ENCODE measurements around the gene ZNF831.

ZNF831 gene

DNA sequence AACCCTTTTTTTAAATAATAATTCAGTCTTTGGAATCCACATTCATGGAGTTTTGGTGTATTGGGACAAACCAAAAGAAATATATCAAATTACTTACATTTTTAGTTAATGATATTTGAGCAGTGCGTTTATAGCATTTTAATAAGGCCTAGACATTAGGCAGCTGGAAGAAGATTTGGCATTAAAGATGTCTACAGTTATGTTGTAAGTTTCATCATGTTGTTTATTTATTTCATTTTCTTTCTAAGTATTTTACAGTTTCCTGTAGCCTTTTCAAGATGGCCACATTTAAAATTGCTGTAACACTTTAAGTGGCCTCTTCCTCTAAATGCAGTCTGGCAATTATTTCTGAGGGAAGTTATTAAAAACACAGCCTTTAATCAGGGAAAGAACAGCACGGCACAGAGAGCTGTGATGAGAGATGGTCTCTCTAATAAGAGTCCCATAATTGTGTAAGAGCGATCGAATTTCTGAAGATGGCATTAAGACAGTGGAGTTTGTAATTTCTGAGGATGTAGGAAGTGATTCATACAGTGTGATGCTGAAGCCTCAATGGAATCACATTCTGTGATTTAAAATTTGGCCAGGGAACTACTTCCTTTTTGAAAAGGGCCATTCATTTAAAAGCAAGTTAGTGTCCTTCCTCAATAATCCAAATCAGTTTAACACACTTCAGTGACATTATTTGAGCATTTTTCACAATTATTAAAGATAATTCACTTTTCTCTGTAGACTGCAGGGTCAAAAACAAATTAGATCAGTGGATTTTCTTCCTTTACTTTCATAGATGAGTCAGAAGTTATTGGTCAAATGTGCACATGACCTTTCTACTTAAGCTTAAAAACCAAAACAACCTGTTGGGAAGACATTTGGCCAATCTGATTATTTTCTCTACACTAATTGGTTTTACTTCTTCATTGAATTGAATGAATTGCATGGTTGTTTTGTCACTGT lies 84.4 kb downstream of the ZNF831 start:
- peak; percentile 7 for DNase-seq (ENCODE audit: low read depth)

DNA sequence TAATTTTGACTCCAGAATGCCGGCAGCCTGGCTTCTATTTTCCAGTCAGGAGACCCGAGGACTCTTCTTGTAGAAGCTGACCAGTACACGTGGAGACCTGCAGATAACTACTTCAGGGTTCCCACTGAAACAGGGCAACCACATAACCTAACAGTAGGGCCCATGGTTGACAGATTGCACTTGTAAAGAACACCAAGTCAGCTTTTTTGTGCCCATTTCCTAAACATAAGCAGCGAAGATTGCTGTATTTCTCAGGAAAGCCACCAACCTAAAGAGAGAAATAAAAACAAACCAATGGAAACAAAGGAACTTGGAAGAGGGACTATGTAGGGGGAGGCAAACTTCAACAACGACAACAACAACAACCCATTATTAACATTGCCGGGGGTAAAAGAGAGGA lies 86.7 kb downstream of the ZNF831 start:
- no peak for DNase-seq (ENCODE audit: low read depth)

DNA sequence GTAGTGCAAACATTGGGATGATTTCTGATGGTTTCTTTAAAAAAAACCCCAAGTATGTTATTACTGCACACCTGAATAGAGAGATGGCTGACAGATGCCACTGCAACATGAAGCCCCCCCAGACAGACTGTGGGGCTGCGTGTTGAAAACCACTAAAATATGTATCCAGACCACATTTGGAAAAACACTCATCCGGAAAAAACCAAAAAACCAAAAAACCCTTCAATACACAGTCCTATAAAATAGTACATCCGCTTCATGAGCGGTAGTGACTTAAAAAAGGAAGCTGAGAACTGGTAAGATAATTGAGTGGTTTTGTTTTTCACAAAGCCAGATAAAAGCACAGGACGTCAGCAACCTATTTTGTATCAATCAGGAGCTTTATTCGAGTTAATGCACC lies 89.7 kb downstream of the ZNF831 start:
- DNase-seq (ENCODE audit: low read depth): no peak

DNA sequence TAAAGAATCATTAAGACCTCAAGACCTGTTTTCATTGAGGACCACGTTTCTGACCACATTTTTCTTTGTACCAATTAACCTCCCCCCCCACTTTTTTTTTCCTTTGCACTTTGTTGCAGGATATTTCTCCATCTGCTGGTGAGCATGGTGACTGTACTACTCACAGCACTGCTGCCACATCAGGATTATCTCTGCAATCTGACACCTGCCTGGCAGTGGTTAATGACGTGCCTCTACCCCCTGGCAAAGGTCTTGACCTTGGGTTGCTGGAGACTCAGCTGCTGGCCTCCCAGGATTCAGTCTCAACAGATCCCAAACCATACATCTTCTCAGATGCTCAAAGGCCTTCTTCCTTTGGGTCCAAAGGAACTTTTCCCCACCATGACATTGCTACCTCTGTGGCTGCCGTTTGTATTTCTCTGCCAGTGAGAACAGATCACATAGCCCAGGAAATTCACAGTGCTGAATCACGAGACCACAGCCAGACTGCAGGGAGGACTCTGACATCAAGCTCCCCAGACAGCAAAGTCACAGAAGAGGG lies 90.2 kb downstream of the ZNF831 start:
- DNase-seq (ENCODE audit: low read depth): no peak

DNA sequence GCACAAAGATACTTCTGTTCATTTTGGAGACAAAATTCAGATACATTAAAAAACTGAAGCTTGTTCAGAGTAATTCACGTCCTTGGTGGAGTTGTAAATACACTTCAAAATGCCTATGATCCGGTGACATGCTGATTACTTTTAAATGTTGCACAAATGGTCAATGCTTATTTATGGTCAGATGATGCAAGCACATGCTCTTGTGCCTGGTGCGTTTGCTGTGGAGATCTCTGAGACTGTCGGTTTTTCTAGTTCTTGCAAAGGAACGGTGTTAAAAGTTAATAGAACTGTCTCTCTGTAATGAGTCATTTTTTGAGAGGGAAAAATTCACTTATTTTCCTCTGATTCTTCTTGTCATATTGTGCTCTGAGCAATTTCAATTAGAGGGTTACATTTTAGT lies 91.6 kb downstream of the ZNF831 start:
- DNase-seq (ENCODE audit: low read depth): no peak

DNA sequence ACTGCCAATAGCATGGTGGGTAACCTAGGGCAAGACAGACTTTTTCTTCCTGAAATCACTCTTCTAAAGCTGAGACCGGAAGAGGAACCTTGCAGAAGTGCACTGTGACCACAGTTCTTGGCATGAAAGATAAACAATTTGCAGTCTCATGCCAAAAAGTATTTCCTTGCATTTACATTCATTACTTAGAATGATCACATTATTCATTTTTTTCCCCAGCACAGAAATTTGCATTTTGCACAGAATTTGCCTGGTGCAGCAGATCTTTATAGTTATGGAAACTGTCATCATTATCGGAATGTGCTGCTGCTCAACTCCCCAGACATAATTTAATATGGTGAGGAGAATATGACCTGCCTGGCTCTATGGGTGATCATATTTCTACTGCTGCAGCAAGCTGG lies 94.6 kb downstream of the ZNF831 start:
- DNase-seq (ENCODE audit: low read depth): no peak

DNA sequence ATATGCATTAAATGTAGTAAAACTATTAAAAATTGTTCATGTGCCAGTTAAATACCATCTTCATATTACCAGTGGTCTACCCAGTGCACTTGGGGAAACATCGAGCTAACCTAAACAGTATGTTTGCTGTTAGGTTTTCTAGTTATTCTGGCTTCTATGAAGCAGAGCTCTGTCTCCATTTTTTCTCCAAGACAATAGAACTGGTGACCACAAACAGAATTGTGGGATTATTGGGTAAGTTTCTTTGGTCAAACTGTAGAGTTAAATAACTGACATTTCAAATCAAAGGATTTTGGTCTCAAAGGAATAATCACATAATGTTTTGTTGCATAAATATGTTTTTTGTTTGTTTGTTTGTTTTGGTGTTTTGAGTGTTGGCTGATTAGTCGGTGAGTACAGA lies 96.3 kb downstream of the ZNF831 start:
- no peak for DNase-seq (ENCODE audit: low read depth)

DNA sequence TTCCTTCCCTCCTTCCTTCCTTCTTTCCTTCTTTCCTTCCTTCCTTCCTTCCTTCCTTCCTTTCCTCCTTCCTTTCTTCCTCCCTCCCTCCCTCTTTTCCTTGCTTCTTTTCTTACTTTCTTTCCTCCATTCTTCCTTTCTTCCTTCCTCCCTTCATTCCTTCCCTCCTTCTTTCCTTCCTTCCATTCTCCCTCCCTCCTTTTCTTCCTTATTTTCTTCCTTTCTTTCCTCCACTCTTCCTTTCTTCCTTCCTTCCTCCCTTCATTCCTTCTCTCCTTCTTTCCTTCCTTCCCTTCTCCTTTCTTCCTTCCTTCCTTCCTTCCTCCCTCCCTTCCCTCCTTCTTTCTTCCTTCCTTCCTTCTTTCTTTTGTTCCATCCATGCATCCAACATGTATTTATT lies 101.7 kb downstream of the ZNF831 start:
- no peak for DNase-seq (ENCODE audit: low read depth)

DNA sequence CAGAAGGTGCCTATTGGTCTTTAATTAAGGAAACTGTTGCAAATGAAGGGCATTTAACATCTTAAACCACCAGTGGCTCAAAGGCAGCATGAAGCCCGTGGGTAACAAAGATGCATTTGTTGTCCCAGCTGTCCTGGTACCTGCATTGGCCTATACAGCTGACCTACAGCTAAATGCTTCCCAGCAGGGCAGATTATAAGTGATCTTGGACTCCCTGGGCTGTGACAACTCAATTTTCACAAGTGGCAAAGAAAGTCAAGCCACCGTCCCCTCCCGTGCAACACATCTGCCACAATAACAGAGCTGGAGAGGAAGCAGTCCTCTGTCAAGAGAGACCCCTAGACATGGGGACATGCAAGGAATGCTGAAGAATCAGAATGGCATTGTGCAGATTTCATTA lies 105.2 kb downstream of the ZNF831 start:
- DNase-seq (ENCODE audit: low read depth): no peak

DNA sequence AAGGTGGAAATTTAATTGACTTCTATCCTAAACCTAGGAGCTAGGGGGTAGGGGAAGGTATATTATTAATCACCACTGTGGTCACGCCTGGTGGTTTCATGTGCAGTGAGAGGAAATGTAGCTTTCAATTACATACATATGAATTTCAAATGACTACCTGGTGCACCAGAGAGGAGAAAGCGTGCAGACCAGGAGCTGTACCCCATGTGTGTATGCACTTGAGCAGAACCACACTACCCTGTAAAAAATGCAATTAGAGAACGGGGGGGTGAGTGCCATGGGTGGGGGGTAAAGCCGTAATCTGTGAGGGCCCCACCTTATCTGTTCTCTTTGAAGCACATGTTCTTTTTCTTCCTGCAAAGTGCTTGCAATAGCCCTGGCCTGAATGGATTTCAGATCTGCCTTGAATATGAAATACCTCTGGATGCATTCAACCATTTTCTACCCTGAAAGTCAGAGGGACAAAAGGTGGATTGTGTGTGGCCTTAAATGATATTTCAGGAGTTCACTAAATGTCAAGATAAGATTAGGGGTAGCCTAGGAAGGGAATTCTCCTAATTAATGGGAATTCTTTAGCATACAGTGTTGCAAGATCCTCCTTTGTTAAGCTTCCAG lies 105.9 kb downstream of the ZNF831 start:
- no peak for DNase-seq (ENCODE audit: low read depth)

DNA sequence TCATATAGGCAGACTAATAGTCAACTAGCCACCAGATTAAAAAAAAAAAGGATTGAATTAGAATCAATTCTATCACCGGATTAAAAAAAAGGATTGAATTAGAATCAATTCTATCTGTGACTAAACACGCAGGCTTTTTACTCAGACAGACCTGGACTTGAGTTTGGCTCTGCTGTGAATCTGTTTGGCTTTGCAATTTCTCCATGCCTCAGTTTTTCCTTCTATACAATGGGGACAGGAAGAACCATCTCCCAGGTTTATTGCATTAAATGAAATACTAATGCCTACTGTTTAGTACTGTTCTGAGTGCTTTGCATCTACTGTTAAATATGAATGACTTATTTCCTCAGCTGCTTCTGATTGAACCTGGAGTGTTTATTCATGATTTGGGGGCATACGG lies 106.8 kb downstream of the ZNF831 start:
- no peak for DNase-seq (ENCODE audit: low read depth)

DNA sequence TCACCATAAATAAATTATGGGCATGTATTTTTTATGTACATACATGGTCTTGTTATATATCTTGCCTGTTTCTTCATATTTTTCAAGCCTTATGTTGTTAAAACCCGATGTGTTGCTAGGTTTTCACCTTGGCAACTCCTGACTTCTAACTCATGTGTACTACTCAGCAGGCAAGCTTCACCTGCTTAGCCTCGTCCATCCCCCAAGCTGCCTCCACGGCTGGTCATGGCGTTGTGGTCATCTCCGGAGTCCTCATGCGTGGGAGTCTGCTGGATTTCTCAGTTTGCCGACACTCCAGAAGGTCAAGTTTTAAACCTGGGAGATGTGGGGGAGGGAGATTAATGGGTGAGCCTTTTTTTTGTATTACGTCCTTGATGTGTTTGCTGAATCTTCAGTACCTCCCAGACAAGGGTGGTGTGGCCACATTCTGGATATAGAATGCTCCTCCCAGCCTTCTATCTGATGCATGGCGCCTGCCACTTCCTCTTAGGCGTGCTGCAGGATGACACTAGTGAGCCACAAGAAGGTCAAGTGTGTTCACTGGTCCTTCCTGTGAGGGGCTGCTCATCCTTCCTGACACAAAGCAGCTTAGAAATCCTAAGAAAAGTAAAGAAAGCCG lies 110.2 kb downstream of the ZNF831 start:
- DNase-seq (ENCODE audit: low read depth): no peak

DNA sequence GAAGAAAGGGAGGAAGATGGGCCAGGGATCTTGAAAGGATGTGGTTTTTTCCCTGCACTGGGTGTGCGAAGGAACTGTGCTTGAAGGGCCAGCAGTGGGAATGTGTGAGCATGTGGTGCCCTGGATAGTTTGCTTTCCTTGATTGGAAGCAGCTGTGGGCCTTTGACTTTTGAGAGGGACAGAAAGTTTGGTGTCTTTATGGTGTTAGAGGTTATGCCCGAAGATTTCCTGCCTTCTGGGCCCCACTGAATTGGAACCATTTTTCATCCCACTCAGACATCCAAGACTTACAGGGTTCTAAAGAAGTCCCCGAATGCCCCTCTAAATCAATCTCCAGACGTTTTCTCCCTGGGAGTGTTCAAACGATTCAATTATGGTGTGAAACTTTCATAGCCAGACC lies 113.3 kb downstream of the ZNF831 start:
- no peak for DNase-seq (ENCODE audit: low read depth)

DNA sequence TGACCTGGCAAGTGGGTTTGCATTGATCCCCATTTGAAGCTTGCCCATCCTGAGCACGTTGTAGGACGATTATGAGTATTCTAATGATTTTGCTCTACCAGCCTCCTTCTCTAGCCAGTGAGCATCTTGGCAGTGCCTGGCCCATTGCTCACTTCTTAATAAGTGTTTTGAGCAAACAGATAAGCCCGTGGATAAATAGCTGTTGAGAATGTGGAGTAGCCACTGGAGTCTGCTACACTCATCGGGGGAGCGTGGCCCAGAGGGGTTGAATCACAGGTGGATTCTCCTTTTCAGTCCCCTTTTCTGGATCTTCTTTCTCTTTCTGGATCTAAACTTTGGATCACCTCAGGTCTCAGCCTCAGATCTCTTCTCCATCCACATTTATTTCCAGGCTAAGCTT lies 120.8 kb downstream of the ZNF831 start:
- DNase-seq (ENCODE audit: low read depth): no peak

DNA sequence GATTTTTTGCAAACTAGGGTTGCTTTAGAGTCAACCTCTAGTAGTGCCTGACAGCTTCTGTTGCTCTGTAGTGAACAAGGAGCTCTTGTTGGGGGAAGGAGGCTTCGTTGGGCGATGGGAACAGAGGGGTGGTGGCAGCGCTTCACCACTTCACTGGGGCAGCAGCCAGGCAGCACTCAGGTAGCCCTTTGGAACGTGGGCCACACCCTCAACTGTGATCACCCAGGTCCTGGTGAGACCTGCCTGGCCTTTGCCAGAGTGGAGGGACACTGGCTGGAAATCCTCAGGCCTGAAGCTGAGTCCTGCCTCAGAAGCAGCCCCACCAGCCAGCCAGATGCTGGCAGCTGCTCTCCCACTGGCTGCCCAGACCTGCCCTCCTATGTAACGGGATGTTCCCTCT lies 126.4 kb downstream of the ZNF831 start:
- no peak for DNase-seq (ENCODE audit: low read depth)

DNA sequence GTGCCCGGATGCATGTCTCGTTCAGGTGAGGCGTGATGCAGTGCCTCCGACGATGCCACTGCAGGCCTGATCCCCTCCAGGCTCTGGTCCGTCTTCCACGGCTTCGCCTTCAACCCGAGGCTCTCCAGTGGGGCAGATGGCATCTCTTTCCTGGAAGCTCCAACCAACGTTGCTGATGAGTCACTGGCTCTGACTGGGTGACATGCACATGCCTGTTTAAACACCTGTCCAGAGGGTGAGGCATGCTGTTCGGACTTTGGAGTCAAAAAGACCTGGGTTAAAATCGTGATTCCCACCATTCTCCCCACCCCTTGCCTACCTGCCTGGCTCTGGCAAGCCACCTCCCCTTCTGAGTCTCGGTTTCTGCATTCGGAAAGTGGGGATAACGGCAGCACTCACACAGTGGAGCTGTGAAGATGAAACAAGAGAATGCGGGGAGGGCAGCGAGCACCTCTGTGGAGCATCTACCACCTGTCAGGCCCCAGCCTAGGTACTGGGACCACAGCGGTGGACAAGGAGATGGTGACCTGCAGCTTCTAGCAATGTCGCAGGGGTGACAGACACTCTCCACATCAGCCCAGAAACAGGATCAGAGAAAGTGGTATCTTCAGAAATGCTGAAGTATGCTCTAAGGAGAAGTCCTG lies 128.2 kb downstream of the ZNF831 start:
- DNase-seq (ENCODE audit: low read depth): no peak

DNA sequence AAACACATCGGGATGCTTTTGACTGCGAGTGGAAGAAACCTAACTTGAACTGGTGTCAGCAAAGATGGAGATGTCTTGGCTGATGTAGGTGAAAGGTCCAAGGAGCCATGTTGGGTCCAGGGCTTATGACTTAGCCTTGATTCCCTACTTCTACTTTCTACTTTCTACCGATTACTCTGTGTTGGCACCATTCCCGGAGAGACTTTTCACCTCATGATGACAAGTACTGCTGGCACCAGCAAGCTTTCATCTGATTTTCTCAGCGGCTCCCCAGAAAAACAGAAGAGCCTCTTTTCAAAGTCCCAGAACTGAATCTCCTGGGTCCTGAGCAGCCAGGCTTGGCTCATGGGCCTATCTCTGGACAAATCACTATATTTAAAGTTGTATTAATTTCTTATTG lies 131.9 kb downstream of the ZNF831 start:
- DNase-seq (ENCODE audit: low read depth): no peak

DNA sequence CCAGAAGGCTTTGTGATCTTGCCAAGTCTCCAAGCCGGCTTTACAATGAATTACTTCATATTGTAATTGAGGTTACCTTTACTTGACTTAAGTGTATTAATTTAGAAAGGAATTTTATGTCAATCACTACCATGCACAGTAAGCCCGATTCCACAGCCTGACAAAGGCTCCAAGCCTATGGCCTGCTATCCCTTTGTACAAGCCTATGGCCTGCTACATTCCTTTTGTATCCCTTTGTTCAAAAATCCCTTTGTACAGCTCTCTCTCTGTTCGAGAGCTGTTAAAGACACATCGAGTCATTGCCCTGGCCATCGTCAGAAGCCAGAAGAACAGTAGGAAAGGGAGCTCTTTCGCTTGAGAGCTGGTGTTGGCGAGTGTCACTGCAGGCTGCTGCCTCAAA lies 134.1 kb downstream of the ZNF831 start:
- no peak for DNase-seq (ENCODE audit: low read depth)

DNA sequence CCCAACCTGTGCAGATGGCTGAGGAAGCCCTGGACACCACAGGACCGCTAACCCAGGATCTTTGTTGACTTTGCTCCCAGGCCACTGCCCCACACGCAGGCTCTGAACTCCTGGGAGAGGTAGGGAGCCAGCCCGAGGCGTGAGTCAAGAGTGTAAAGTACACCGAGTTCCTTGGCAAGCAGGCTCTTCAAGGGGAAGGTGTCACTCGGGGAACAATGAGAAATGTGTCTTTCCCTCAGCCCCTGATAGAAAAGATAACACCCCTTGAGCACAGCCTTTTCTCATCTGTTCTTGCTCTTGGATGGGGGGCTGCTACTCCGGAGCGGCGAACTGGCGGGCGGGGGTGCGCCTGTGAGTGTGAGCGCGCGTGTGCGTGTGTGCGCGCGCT lies 136.3 kb downstream of the ZNF831 start:
- no peak for DNase-seq (ENCODE audit: low read depth)

DNA sequence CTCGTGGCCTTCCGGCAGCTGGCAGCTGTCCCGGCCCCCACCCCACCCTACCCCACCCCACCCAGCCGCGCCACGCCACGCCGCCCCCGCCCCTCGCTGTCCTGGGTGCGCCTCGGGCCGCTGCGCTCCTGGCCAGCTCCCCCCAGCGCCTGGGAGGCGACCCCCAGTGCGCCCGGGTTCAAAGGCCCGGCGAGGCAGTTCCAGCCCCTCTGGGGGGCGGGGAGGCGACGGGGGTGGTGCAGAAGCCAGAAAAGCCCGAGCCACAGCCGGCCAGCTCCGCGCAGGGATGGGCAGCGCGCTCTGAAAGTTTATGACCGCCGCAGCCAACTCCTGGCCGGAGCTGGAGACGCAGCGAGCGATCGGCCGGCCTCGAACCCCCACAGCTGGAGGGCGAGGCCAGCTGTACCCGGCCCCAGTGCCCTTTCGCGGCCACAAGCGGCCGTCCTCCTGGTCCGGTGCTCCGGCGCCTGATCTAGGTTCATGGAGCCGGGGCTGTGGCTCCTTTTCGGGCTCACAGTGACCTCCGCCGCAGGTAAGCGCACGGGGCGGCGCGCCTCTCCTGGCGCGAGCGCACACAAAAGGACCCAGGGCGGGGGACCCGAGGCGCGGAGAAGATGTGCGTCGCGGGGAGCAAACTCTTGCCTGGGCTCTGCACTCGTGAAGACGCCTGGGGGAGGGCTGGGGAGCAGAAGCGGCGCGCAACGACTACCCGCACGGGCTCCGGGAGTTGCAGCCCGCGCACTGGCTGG lies 136.9 kb downstream of the ZNF831 start, which contains the start of gene EDN3:
Gene EDN3 (plus strand): TSS at position 279 of the 749 bp plus-strand sequence. CDS start 202 bp downstream, at position 481.
- peak; percentile 9 for DNase-seq (ENCODE audit: low read depth)

DNA sequence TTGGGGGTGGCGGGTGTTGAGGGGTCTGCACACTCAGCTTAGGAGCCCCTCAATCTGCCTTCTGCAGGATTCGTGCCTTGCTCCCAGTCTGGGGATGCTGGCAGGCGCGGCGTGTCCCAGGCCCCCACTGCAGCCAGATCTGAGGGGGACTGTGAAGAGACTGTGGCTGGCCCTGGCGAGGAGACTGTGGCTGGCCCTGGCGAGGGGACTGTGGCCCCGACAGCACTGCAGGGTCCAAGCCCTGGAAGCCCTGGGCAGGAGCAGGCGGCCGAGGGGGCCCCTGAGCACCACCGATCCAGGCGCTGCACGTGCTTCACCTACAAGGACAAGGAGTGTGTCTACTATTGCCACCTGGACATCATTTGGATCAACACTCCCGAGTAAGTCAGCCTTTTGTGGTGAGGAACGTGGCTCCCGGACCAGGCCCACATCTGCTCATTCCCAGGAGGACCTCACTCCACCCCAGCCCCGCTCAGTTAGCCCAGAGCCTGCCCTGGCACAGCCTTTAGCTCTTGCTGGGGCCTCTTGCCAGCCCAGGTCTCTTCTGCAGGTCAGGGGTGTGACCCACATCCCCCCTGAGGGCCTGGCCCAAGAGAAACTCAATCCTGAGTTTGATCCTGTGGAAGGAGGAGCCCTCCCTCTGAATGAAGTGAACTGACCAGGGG lies 137.9 kb downstream of the ZNF831 start:
- no peak for DNase-seq (ENCODE audit: low read depth)

Measured in iris pigment epithelial cell (primary cell).